ENCODE results near the gene KRTCAP3.
A peak's percentile ranks its signal among the peaks of the same experiment; 100 is the strongest.
"Not testable (repeated sequence)": the region's sequence is repeated elsewhere in the genome, so short reads cannot be mapped to it uniquely, and the experiment has no call there.

Gene KRTCAP3

DNA sequence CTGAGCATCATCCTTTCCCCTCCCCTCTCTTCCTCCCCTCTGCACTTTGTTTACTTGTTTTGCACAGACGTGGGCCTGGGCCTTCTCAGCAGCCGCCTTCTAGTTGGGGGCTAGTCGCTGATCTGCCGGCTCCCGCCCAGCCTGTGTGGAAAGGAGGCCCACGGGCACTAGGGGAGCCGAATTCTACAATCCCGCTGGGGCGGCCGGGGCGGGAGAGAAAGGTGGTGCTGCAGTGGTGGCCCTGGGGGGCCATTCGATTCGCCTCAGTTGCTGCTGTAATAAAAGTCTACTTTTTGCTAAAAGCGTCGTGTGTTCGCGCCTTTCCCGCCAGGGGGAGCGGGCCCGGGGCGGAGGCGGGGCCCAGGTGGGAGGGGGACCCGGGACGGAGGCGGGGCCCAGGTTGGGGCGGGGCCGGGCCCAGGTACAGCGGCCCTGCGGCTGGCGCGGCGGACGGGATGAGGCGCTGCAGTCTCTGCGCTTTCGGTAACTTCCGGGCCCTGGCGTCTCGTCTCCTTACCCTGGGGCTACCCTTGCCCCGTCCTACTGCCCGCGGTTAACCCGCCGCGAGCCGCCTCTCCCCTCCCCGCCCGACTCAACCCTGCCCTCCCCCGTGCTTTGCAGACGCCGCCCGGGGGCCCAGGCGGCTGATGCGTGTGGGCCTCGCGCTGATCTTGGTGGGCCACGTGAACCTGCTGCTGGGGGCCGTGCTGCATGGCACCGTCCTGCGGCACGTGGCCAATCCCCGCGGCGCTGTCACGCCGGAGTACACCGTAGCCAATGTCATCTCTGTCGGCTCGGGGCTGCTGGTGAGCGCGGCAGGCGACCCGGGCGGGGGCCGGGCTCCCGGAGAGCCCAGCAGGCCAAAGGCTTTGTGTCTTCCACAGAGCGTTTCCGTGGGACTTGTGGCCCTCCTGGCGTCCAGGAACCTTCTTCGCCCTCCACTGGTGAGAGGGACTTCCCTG, at the start of gene KRTCAP3:
Gene KRTCAP3 (plus strand): TSS at position 424 of the 962 bp plus-strand sequence. CDS start 32 bp downstream, at position 456.
- no peak for FAIRE-seq

DNA sequence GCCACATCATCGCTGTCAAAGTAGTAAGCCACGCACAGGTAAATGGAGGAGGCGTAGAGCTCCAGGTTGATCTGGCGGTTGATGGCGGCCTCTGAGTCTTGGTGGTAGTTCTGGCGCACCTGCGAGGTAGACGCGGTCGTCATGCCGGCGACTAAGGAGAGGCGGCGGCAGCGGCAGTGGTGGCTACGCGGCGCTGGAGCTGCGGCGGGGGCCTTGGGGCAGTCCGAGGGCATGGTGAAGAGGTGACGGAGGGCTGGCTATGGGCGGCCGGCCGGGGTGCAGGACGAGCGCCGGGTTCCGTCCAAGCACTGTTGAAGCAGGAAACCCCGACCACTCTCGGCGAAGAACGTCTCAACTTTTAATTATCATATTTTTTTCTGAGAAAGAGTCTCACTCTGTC, 49.0 kb upstream of the KRTCAP3 start:
- FAIRE-seq: no peak

GRCh38 chr2:27398962-27399361, 43.2 kb upstream of the KRTCAP3 start:
- no peak for FAIRE-seq

GRCh38 chr2:27400348-27401135, 41.6 kb upstream of the KRTCAP3 start:
- no peak for FAIRE-seq

DNA sequence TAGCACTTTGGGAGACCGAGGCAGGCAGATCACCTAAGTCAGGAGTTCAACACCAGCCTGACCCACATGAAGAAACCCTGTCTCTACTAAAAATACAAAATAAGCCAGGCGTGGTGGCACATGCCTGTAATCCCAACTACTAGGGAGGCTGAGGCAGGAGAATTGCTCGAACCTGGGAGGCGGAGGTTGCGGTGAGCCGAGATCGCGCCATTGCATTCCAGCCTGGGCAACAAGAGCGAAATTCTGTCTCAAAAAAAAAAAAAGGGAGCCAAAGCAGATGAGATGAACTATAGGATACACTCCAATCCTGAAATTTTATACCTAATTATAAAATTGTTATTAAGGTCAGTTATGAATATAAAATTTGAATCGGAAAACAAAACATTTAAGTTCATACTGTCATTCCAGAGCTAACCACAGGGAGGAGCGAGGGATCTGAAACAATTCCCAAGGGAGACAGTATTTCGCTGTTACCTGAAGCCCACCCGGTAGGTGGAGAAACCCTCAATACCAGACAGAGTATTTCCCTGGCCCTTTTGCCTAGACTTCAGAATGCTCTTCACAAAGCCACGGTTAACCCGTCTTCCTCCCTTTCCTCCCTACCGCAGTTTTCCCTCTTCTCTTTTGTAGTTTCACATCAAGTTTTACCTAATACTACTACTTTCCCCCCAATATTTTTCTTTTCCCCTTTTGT, 34.2 kb upstream of the KRTCAP3 start:
- peak; percentile 68 for FAIRE-seq

DNA sequence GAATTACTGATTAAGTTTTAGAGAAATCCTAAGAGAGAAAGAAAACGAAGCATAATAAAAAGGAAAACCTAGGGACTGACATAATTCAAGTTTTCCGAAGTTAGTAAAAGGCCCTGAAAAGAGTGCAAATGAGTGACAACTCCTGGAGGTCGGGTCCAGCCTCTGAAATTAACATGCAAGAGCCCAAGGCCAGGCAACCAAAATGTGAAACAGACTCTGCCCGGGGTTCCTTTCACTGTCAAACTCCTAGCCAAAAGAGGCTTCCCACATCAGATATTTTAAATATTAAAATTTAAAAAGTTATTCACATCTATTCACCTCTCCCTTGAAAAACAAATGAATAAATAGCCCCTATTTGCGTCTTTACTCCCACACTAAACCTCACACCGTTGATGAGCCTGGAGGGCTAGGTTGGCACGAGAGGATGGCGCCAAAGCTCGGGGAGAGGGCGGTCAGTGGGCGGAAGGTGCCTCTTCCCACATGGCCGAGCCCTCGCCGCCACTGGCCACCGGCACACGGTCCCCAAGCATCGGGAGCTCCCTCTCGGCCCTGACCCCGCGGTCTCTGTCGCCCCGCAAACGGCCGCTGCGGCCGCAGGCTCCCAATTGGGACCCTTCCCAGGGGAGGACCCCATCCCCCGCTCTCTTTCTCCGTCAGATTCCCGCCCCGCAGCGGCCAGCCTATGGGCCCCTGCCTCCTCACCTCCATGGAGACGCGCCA, 33.4 kb upstream of the KRTCAP3 start:
- FAIRE-seq: no peak

- FAIRE-seq: no peak
Observed at GRCh38 chr2:27409321-27410073, 32.7 kb upstream of the KRTCAP3 start, which contains the start of gene PPM1G. Gene PPM1G, minus strand, starts transcription at chr2:27409591. Its CDS starts 169 bp downstream, at chr2:27409422.

DNA sequence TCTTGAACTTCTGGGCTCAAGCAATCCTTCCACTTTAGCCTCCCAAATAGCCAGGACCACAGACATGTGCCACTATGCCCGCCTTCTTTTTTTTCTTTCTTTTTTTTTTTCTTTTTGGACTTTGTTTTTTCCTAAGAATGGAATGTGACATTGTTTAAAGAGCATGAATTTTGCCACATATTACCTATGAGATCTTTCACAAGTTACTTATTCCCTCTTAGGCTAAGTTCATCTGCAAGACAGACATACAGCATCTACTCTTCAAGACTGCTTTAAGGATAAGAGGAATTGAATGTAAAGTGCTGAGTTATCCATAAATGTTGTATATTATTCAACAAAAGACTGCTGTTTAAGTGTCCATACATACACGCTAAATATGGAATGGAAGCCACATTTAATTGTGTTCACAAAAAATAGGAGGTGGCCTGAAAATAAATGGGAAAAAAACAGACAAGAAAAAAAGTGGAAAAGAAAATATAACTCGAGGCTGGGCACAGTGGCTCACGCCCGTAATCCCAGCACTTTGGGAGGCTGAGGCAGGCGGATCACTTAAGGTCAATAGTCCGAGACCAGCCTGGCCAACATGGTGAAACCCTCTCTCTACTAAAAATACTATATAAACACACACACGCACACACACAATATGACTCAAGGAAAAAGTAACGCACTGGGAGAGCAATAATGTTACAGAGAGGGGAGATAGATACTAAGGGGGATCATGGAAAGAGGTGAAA, 29.6 kb upstream of the KRTCAP3 start:
- no peak for FAIRE-seq

- no peak for FAIRE-seq
Observed at GRCh38 chr2:27416151-27416550, 26.0 kb upstream of the KRTCAP3 start.

- no peak for FAIRE-seq
Observed at GRCh38 chr2:27420996-27421395, 21.2 kb upstream of the KRTCAP3 start.

DNA sequence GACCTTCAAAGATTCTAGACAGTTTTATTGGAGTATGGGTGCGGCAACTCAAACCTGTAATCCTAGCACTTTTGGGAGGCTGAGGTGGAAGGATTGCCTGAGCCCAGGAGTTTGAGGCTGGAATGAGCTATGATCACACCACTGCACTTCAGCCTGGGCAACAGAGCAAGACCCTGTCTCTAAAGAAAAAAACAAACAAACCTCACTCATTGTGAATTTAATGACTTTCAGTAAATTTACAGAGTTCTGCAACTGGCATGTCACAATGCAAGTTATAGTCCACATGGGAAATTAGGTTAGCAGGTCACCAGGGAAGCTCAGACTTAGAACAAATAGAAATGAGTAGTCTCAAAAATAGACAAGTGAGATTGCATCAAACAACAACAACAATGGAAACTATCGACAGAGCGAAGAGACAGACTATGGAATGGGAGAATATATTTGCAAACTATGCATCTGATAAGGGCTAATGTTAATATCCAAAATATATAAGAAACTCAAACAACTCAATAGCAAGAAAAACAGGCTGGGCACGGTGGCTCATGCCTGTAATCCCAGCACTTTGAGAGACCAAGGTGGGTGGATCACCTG, 20.4 kb upstream of the KRTCAP3 start:
- FAIRE-seq: no peak

DNA sequence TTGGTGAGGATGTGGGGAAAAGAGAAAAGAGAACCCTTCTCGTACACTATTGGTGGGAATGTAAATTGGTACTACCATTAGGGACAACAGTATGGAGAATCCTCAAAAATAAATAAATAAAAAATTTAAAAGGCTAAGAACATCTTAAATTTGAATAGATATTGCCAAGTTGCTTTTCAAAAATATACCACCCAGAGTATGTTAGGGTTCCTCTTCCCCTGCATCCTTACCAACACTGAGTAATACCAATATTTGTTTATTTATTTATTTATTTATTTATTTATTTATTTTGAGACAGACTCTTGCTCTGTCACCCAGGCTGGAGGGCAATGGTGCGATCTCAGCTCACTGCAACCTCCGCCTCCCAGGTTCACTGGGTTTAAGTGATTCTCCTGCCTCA, 19.2 kb upstream of the KRTCAP3 start:
- no peak for FAIRE-seq

- FAIRE-seq: not testable (repeated sequence)
Observed at GRCh38 chr2:27425039-27425438, 17.1 kb upstream of the KRTCAP3 start.

- FAIRE-seq: no peak
Observed at GRCh38 chr2:27427863-27428212, 14.3 kb upstream of the KRTCAP3 start.

DNA sequence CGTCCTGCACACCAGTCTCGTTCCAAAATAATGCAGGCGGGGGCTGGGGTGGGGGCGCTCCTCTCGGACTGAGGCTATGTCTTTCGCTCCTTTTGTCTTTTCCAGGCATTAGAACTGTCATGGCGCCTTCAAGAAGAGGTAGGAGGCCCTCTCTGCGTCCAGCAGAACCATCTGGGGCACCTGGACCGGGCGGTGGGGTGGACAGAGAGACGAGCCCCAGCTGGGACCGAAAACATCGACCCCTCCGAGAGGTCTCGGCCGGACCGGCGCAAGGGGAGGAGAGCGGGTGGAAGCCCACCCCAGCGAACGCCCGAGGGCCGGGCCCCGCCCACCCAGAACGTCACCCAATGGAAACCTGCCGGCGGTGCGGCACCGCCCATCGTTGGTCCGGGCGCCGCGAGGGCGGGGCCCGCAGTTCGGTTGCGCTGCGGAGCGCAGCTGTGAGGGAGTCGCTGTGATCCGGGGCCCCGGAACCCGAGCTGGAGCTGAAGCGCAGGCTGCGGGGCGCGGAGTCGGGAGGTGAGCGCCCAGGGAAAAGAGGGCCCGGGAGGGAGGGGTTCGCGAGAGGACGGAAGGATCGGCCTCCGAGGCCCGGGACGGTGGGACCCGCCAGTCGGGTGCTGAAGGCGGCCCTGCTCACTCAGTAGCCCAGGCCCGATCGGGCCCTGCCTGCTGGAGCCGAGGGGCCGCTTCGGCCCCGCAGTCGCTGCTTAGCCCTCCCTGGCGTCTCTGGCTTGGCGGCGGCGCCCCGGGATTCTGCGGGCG, 13.8 kb upstream of the KRTCAP3 start, which contains the start of gene NRBP1:
Gene NRBP1 (plus strand): TSS at position 419 of the 765 bp plus-strand sequence. CDS start 4,643 bp downstream, outside the sequence.
- no peak for FAIRE-seq

GRCh38 chr2:27428978-27429541, 13.1 kb upstream of the KRTCAP3 start:
- FAIRE-seq: no peak

- no peak for FAIRE-seq
Observed at GRCh38 chr2:27431395-27431794, 10.8 kb upstream of the KRTCAP3 start.

GRCh38 chr2:27435628-27436027, 6.6 kb upstream of the KRTCAP3 start:
- FAIRE-seq: no peak

All from A204.1 (cell line).